ENCODE results near the gene FOXO6.

Gene FOXO6

DNA sequence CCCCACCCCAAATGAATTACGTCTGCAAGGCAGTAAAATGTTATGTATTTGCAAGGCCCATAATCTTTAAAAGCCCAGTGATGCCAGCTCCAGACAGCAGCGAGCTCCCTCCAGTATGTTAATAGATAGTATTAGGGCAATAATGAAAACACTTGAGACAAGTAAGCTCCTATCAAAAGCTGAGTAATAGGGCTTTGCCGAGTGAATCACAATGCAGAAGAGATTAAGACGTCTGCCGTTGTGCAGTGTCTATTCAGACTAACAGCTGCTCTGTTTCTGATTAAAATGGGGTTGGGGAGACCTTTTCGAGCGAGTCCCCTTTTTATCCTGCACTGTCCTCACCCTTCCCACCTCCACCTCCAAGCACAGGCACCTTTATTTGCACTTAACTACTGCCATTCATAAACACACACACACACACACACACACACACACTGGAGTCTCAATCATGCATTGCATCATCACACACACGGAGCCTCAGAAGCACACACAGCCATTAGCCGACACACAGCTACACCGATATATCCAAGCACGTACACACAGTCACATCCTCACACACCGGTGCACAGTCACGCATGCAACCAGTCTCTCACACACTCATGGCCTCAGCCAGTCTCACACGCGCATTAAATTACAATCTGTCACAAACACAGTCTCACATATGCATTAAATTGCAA lies 46.0 kb upstream of the FOXO6 start:
- no peak overlapping the region for H3K27ac ChIP-seq
- H3K4me3 ChIP-seq (ENCODE audit: low read depth in 1 of 2, low read length in 1 of 2): no peak overlapping the region
- H3K36me3 ChIP-seq: no peaks in the 10 kb centered on the region
- H3K9me3 ChIP-seq: no peaks in the 10 kb centered on the region
- H3K27me3 ChIP-seq: peaks cover under 1% of the 10 kb centered on the region
- H3K4me1 ChIP-seq (ENCODE audit: control insufficient read depth in 1 of 2, insufficient read depth in 1 of 2, low read depth in 1 of 2, low read length in 1 of 2): no peaks in the 10 kb centered on the region
- TF ChIP-seq, protein P1, sequence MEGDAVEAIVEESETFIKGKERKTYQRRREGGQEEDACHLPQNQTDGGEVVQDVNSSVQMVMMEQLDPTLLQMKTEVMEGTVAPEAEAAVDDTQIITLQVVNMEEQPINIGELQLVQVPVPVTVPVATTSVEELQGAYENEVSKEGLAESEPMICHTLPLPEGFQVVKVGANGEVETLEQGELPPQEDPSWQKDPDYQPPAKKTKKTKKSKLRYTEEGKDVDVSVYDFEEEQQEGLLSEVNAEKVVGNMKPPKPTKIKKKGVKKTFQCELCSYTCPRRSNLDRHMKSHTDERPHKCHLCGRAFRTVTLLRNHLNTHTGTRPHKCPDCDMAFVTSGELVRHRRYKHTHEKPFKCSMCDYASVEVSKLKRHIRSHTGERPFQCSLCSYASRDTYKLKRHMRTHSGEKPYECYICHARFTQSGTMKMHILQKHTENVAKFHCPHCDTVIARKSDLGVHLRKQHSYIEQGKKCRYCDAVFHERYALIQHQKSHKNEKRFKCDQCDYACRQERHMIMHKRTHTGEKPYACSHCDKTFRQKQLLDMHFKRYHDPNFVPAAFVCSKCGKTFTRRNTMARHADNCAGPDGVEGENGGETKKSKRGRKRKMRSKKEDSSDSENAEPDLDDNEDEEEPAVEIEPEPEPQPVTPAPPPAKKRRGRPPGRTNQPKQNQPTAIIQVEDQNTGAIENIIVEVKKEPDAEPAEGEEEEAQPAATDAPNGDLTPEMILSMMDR (IDR thresholded peaks at IDR 0.05): no peak

DNA sequence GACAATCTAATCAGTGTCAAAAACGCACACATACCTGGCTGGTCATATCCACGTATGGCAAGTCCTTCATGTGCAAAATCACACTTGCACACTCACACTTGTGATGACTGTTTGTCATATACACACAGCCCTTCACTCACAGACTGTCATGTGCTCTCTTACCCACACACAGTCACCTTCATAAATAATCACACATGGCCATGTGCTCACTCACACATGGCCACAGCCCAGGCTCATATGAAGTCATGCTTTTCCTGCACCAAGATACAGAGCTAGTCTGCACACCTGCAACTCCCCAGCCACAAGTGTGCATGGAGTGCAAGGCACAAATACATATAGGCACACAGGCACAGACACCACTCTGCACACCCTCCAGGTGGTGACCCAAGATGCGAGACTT lies 45.4 kb upstream of the FOXO6 start:
- no peaks in the 10 kb centered on the region for H3K9me3 ChIP-seq
- H3K4me1 ChIP-seq (ENCODE audit: control insufficient read depth in 1 of 2, insufficient read depth in 1 of 2, low read depth in 1 of 2, low read length in 1 of 2): no peaks in the 10 kb centered on the region
- TF ChIP-seq, protein P1 (IDR thresholded peaks at IDR 0.05): no peak
- no peak overlapping the region for H3K4me3 ChIP-seq (ENCODE audit: low read depth in 1 of 2, low read length in 1 of 2)
- H3K36me3 ChIP-seq: no peaks in the 10 kb centered on the region
- H3K27ac ChIP-seq: no peak overlapping the region
- no peaks in the 10 kb centered on the region for H3K27me3 ChIP-seq

DNA sequence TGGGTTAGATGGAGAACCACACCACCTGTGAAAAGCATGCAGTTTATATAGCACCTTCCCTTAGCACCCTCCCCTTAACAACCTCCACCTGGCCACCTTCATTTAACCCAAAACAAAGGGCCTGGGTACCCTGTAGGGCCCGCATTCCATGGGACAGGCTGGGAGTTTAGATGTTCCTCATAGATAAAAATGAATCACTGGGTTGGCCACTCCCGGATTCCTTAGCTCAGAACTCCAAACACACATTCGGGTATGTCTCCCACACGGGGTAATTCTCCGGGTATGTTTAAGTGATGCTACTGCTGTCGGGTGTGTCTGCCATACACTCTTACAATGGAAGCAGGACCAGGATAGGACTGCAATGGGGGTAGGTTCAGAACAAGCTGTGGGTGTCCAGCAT lies 43.9 kb upstream of the FOXO6 start:
- no peaks in the 10 kb centered on the region for H3K27me3 ChIP-seq
- TF ChIP-seq, protein P1 (IDR thresholded peaks at IDR 0.05): no peak
- no peaks in the 10 kb centered on the region for H3K36me3 ChIP-seq
- H3K4me3 ChIP-seq (ENCODE audit: low read depth in 1 of 2, low read length in 1 of 2): no peak overlapping the region
- no peak overlapping the region for H3K27ac ChIP-seq
- no peaks in the 10 kb centered on the region for H3K9me3 ChIP-seq
- H3K4me1 ChIP-seq (ENCODE audit: control insufficient read depth in 1 of 2, insufficient read depth in 1 of 2, low read depth in 1 of 2, low read length in 1 of 2): no peaks in the 10 kb centered on the region

DNA sequence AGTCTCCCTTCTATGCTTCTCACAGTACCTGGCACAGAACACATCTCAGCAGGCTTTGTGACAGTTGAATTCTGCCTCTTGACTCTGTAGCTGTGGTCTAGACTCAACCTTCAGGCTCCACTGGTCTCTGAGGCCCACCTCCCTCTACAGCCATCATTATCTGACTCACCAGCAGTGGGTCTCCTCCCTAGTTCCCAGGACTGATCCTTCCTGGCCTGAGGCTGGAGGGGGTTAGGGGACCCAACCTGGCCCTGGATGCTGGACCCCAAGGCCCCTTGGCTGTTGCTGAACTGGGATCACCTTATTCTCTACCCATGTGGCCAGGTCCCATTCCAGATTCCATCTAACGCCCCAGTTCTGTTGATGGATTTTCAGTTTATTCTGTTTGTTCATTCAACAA lies 43.1 kb upstream of the FOXO6 start:
- Histone ChIP-seq H3K27ac (no peak overlapping the region), H3K36me3 (no peaks in the 10 kb centered on the region), H3K4me1 (ENCODE audit: control insufficient read depth in 1 of 2, insufficient read depth in 1 of 2, low read depth in 1 of 2, low read length in 1 of 2) (no peaks in the 10 kb centered on the region), H3K9me3 (no peaks in the 10 kb centered on the region), H3K27me3 (peaks cover 3% of the 10 kb centered on the region), H3K4me3 (ENCODE audit: low read depth in 1 of 2, low read length in 1 of 2) (no peak overlapping the region)
- TF ChIP-seq, protein P1 (IDR thresholded peaks at IDR 0.05): no peak

DNA sequence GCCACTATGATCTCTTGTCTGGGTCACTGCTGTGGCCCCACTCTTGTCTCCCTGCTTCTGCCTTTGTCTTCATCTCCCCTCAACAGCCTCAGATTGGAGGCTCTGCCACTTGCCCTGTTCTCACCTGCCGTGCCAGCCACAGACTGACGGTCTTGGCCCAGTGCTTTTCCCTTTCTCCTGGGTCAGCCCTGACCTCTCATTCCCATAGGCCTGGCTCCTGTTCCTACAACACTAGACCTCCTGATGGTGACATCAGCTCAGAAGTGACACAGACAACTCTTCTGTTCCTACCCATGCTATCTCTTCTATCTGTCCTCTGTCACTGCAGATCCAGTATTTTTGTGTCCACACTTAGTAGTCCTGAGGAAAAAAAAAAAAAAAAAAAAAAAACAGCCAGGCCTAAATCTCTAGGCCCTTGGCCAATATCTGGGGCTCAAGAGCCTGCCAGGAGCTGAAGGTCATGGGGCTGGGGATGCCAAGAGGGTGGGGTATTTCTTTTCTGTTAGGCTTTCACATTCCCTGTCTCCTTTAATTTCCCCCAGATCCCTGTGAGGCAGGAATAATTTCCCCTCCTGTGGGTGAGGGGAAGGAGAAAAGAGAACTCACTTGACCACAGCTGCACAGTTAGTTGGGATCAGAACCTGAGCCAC lies 42.0 kb upstream of the FOXO6 start:
- Histone ChIP-seq H3K9me3 (no peaks in the 10 kb centered on the region), H3K27ac (no peak overlapping the region), H3K36me3 (no peaks in the 10 kb centered on the region), H3K27me3 (peaks cover 3% of the 10 kb centered on the region), H3K4me1 (ENCODE audit: control insufficient read depth in 1 of 2, insufficient read depth in 1 of 2, low read depth in 1 of 2, low read length in 1 of 2) (no peaks in the 10 kb centered on the region), H3K4me3 (ENCODE audit: low read depth in 1 of 2, low read length in 1 of 2) (no peak overlapping the region)
- TF ChIP-seq, protein P1 (IDR thresholded peaks at IDR 0.05): no peak

Measured in neutrophil (primary cell).